22Rv1 (cell line): ENCODE data around the gene MTG2.

Experiments
- H3K27ac ChIP-seq: fragments of 450-650 bp; 2 replicates; pipeline ENCODE4 v1.5.1; 2017
- CTCF ChIP-seq: fragments of 450-650 bp; IDR thresholded peaks from 2 replicates; pipeline ENCODE4 v1.5.1; 2017; ENCODE audit warnings: mild to moderate bottlenecking
- ZFX ChIP-seq: fragments of 450-650 bp; IDR thresholded peaks from 2 replicates; pipeline ENCODE4 v1.6.1; 2017; ENCODE audit warnings: antibody characterized with exemption, borderline replicate concordance

MTG2 gene

GRCh38 chr20:62215020-62215990, 32.5 kb downstream of the MTG2 start:
- H3K27ac ChIP-seq: no peak overlapping the region
- no peak for TF ChIP-seq CTCF

GRCh38 chr20:62215991-62216635, 33.3 kb downstream of the MTG2 start:
- TF ChIP-seq CTCF: no peak
- TF ChIP-seq ZFX: no peak
- no peak overlapping the region for H3K27ac ChIP-seq

- TF ChIP-seq ZFX (no peak), CTCF (no peak)
These were observed 34.1 kb downstream of the MTG2 start for GRCh38 chr20:62216636-62217566.

GRCh38 chr20:62217913-62218773, 35.3 kb downstream of the MTG2 start:
- no peak for TF ChIP-seq CTCF
- TF ChIP-seq ZFX: no peak
- H3K27ac ChIP-seq: no peak overlapping the region

More at GRCh38 chr20:62216636-62217566, 34.1 kb downstream of the MTG2 start:
- no peak overlapping the region for H3K27ac ChIP-seq

GRCh38 chr20:62219101-62219991, 36.5 kb downstream of the MTG2 start:
- H3K27ac ChIP-seq: no peak overlapping the region
- no peak for TF ChIP-seq CTCF
- TF ChIP-seq ZFX: no peak
